Rectal smooth muscle tissue (tissue), 1 donor: ENCODE results near the gene CNPY1.

ENCODE experiments used
- H3K27ac ChIP-seq: one replicate; pipeline ENCODE4 v1.7.0; 2013; ENCODE audit warnings: low read depth, low read length, inconsistent platforms
- H3K27me3 ChIP-seq: one replicate; pipeline ENCODE4 v1.7.0; 2013; ENCODE audit warnings: low read length; ENCODE audit not compliant: control insufficient read depth, insufficient read depth
- H3K36me3 ChIP-seq: one replicate; pipeline ENCODE4 v1.7.0; 2013; ENCODE audit warnings: low read length; ENCODE audit not compliant: control insufficient read depth, insufficient read depth
- H3K4me1 ChIP-seq: one replicate; pipeline ENCODE4 v1.7.0; 2013; ENCODE audit warnings: low read length; ENCODE audit not compliant: control insufficient read depth, insufficient read depth
- H3K4me3 ChIP-seq: one replicate; pipeline ENCODE4 v1.7.0; 2013; ENCODE audit warnings: low read length
- H3K9ac ChIP-seq: one replicate; pipeline ENCODE4 v1.7.0; 2013; ENCODE audit warnings: low read length

CNPY1 gene

GRCh38 chr7:155585532-155585895, 39.2 kb upstream of the CNPY1 start:
- no peak overlapping the region for H3K27ac ChIP-seq
- H3K4me1 ChIP-seq, result no peaks in the 10 kb centered on the region
- H3K36me3 ChIP-seq, result no peaks in the 10 kb centered on the region
- H3K27me3 ChIP-seq, result no peaks in the 10 kb centered on the region
- no peak overlapping the region for H3K4me3 ChIP-seq
- no peak overlapping the region for H3K9ac ChIP-seq

GRCh38 chr7:155584763-155585531, 38.6 kb upstream of the CNPY1 start:
- H3K36me3 ChIP-seq, result no peaks in the 10 kb centered on the region
- H3K27ac ChIP-seq, result no peak overlapping the region
- H3K4me1 ChIP-seq, result no peaks in the 10 kb centered on the region
- no peak overlapping the region for H3K9ac ChIP-seq
- no peak overlapping the region for H3K4me3 ChIP-seq
- H3K27me3 ChIP-seq, result no peaks in the 10 kb centered on the region

- H3K27ac ChIP-seq, result no peak overlapping the region
- no peaks in the 10 kb centered on the region for H3K4me1 ChIP-seq
- H3K4me3 ChIP-seq, result no peak overlapping the region
- H3K27me3 ChIP-seq, result no peaks in the 10 kb centered on the region
- H3K9ac ChIP-seq, result no peak overlapping the region
- H3K36me3 ChIP-seq, result no peaks in the 10 kb centered on the region
Observed at GRCh38 chr7:155584261-155584660, 37.9 kb upstream of the CNPY1 start.

GRCh38 chr7:155583636-155584035, 37.3 kb upstream of the CNPY1 start:
- no peak overlapping the region for H3K9ac ChIP-seq
- H3K4me3 ChIP-seq, result no peak overlapping the region
- H3K36me3 ChIP-seq, result no peaks in the 10 kb centered on the region
- no peak overlapping the region for H3K27ac ChIP-seq
- no peaks in the 10 kb centered on the region for H3K4me1 ChIP-seq
- H3K27me3 ChIP-seq, result no peaks in the 10 kb centered on the region

- Histone ChIP-seq H3K36me3 (no peaks in the 10 kb centered on the region), H3K4me3 (no peak overlapping the region), H3K27ac (no peak overlapping the region), H3K9ac (no peak overlapping the region), H3K27me3 (no peaks in the 10 kb centered on the region), H3K4me1 (no peaks in the 10 kb centered on the region)
Observed at GRCh38 chr7:155581954-155582353, 35.6 kb upstream of the CNPY1 start.

GRCh38 chr7:155581107-155581830, 34.9 kb upstream of the CNPY1 start:
- H3K4me1 ChIP-seq, result no peaks in the 10 kb centered on the region
- no peaks in the 10 kb centered on the region for H3K36me3 ChIP-seq
- H3K27me3 ChIP-seq, result no peaks in the 10 kb centered on the region
- H3K9ac ChIP-seq, result no peak overlapping the region
- no peak overlapping the region for H3K27ac ChIP-seq
- H3K4me3 ChIP-seq, result no peak overlapping the region

- Histone ChIP-seq H3K4me3 (no peak overlapping the region), H3K27ac (no peak overlapping the region), H3K9ac (no peak overlapping the region), H3K4me1 (no peaks in the 10 kb centered on the region), H3K27me3 (no peaks in the 10 kb centered on the region), H3K36me3 (no peaks in the 10 kb centered on the region)
Observed at GRCh38 chr7:155580367-155580766, 34.0 kb upstream of the CNPY1 start.

GRCh38 chr7:155579565-155579964, 33.2 kb upstream of the CNPY1 start:
- H3K4me1 ChIP-seq, result no peaks in the 10 kb centered on the region
- no peak overlapping the region for H3K9ac ChIP-seq
- no peak overlapping the region for H3K27ac ChIP-seq
- no peaks in the 10 kb centered on the region for H3K36me3 ChIP-seq
- no peaks in the 10 kb centered on the region for H3K27me3 ChIP-seq
- H3K4me3 ChIP-seq, result no peak overlapping the region

GRCh38 chr7:155578016-155578415, 31.7 kb upstream of the CNPY1 start:
- Histone ChIP-seq H3K36me3 (no peaks in the 10 kb centered on the region), H3K4me1 (no peaks in the 10 kb centered on the region), H3K27me3 (no peaks in the 10 kb centered on the region), H3K27ac (no peak overlapping the region), H3K4me3 (no peak overlapping the region), H3K9ac (no peak overlapping the region)

- Histone ChIP-seq H3K36me3 (no peaks in the 10 kb centered on the region), H3K9ac (no peak overlapping the region), H3K4me1 (no peaks in the 10 kb centered on the region), H3K27ac (no peak overlapping the region), H3K4me3 (no peak overlapping the region), H3K27me3 (no peaks in the 10 kb centered on the region)
Observed at GRCh38 chr7:155577509-155577905, 31.1 kb upstream of the CNPY1 start.

- Histone ChIP-seq H3K27me3 (no peaks in the 10 kb centered on the region), H3K4me1 (no peaks in the 10 kb centered on the region), H3K4me3 (no peak overlapping the region), H3K36me3 (no peaks in the 10 kb centered on the region), H3K9ac (no peak overlapping the region), H3K27ac (no peak overlapping the region)
Observed at GRCh38 chr7:155576900-155577508, 30.6 kb upstream of the CNPY1 start.

- Histone ChIP-seq H3K4me1 (no peaks in the 10 kb centered on the region), H3K27ac (no peak overlapping the region), H3K36me3 (no peaks in the 10 kb centered on the region), H3K9ac (no peak overlapping the region), H3K27me3 (no peaks in the 10 kb centered on the region), H3K4me3 (no peak overlapping the region)
Observed at GRCh38 chr7:155576416-155576815, 30.1 kb upstream of the CNPY1 start.
